ENCODE measurements around the gene GPR171.

DNA sequence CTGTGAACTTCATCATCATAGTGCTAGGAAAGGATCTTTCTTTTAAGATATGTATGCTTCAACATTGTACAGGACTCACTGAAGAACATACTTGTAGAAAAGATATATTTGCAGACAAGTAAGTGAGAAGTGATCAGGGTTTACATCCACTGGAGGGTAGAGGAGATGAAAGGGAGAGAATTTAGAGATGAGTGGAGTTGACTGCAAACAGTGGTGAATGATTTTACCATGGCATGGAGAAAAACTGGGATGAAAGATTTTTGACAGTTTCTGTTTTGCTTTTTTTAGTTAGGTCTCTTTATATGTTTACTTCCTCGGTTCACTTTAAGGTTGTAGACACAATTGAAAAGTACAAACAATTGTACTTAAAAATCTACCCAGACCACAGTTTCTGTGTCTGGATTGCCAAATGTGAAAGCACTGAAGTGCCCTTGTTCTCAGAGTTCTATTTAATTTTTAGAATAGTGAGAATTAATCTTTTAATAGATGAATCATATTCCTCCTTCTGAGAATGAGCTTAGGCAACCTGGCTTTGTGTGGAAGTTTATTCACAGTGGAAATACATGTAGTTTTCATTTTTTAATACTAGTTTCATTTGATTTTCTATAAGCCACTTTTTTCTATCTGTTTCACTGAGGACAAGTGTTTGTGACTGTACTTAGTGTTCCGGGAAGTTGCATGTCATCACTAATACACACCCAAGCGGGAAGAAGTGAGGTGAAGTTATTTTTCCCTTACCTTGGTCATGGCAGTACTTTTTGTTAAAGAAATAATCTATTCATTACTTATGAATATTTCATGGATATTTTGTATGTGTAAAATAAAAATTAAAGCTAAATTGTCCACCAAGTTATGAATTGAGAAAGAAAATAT is 1.8 kb upstream of the GPR171 start:
- no peak for TF ChIP-seq EZH2phosphoT487 (IDR thresholded peaks at IDR 0.05)
- no peak for TF ChIP-seq EZH2 (IDR thresholded peaks at IDR 0.05)
